T-helper 1 cell treated with Interleukin-12 subunit alpha and Interleukin-12 subunit beta and Interleukin-4 antibody, amounts not matched to agents 30 μg/mL and 1 μg/mL, for 36 hours (primary cell): ENCODE data around the gene MX1.

Source experiments
- H3K27ac Mint-ChIP-seq: one replicate; pipeline ENCODE4 v1.8.0; 2021; ENCODE audit warnings: mild to moderate bottlenecking, mixed read lengths
- H3K27me3 Mint-ChIP-seq: one replicate; pipeline ENCODE4 v1.8.0; 2021; ENCODE audit warnings: low read depth, mixed read lengths
- H3K36me3 Mint-ChIP-seq: one replicate; pipeline ENCODE4 v1.8.0; 2021; ENCODE audit warnings: low read depth, mixed read lengths
- H3K4me1 Mint-ChIP-seq: one replicate; pipeline ENCODE4 v1.8.0; 2021; ENCODE audit warnings: low read depth, mixed read lengths
- H3K4me3 Mint-ChIP-seq: one replicate; pipeline ENCODE4 v1.8.0; 2021; ENCODE audit warnings: mild to moderate bottlenecking, moderate library complexity, mixed read lengths
- H3K9me3 Mint-ChIP-seq: one replicate; pipeline ENCODE4 v1.8.0; 2021; ENCODE audit warnings: mixed read lengths

MX1 gene

GRCh38 chr21:41451753-41452676 lies 26.0 kb downstream of the MX1 start:
- H3K4me3 Mint-ChIP-seq, result no peak overlapping the region
- H3K27ac Mint-ChIP-seq, result no peak overlapping the region
- peaks cover 53% of the 10 kb centered on the region for H3K36me3 Mint-ChIP-seq
- no peaks in the 10 kb centered on the region for H3K9me3 Mint-ChIP-seq
- H3K27me3 Mint-ChIP-seq, result no peaks in the 10 kb centered on the region
- peaks cover 6% of the 10 kb centered on the region for H3K4me1 Mint-ChIP-seq

GRCh38 chr21:41453198-41453597 lies 27.2 kb downstream of the MX1 start:
- Mint-ChIP-seq H3K9me3 (no peaks in the 10 kb centered on the region), H3K4me1 (peaks cover 6% of the 10 kb centered on the region), H3K36me3 (peaks cover 53% of the 10 kb centered on the region), H3K27ac (no peak overlapping the region), H3K27me3 (no peaks in the 10 kb centered on the region), H3K4me3 (no peak overlapping the region)

GRCh38 chr21:41453761-41454160 lies 27.7 kb downstream of the MX1 start:
- H3K4me1 Mint-ChIP-seq, result peaks cover 6% of the 10 kb centered on the region

GRCh38 chr21:41458121-41458520 lies 32.1 kb downstream of the MX1 start:
- Mint-ChIP-seq H3K9me3 (no peaks in the 10 kb centered on the region), H3K4me1 (peaks cover 13% of the 10 kb centered on the region), H3K27ac (no peak overlapping the region), H3K27me3 (no peaks in the 10 kb centered on the region), H3K36me3 (peaks cover 55% of the 10 kb centered on the region), H3K4me3 (no peak overlapping the region)

More at GRCh38 chr21:41453761-41454160, 27.7 kb downstream of the MX1 start:
- H3K4me3 Mint-ChIP-seq, result no peak overlapping the region
- H3K27me3 Mint-ChIP-seq, result no peaks in the 10 kb centered on the region
- no peaks in the 10 kb centered on the region for H3K9me3 Mint-ChIP-seq
- H3K27ac Mint-ChIP-seq, result no peak overlapping the region
- peaks cover 53% of the 10 kb centered on the region for H3K36me3 Mint-ChIP-seq

GRCh38 chr21:41458559-41458958 lies 32.5 kb downstream of the MX1 start:
- no peak overlapping the region for H3K4me3 Mint-ChIP-seq
- peaks cover 52% of the 10 kb centered on the region for H3K36me3 Mint-ChIP-seq
- no peak overlapping the region for H3K27ac Mint-ChIP-seq
- H3K27me3 Mint-ChIP-seq, result no peaks in the 10 kb centered on the region
- peaks cover 13% of the 10 kb centered on the region for H3K4me1 Mint-ChIP-seq
- no peaks in the 10 kb centered on the region for H3K9me3 Mint-ChIP-seq

- Mint-ChIP-seq H3K9me3 (no peaks in the 10 kb centered on the region), H3K27me3 (no peaks in the 10 kb centered on the region), H3K4me3 (no peak overlapping the region), H3K36me3 (peaks cover 56% of the 10 kb centered on the region), H3K27ac (peak overlapping the region; percentile 47), H3K4me1 (peaks cover 13% of the 10 kb centered on the region)
These were observed 34.0 kb downstream of the MX1 start for GRCh38 chr21:41459884-41460534.

- Mint-ChIP-seq H3K9me3 (no peaks in the 10 kb centered on the region), H3K36me3 (peaks cover 56% of the 10 kb centered on the region), H3K27ac (no peak overlapping the region)
These were observed 34.8 kb downstream of the MX1 start for GRCh38 chr21:41460578-41461527.

GRCh38 chr21:41465176-41465781 lies 39.2 kb downstream of the MX1 start:
- Mint-ChIP-seq H3K4me3 (no peak overlapping the region), H3K4me1 (peaks cover 10% of the 10 kb centered on the region), H3K27ac (no peak overlapping the region), H3K27me3 (no peaks in the 10 kb centered on the region), H3K9me3 (no peaks in the 10 kb centered on the region), H3K36me3 (peaks cover 27% of the 10 kb centered on the region)

More at GRCh38 chr21:41460578-41461527, 34.8 kb downstream of the MX1 start:
- Mint-ChIP-seq H3K27me3 (no peaks in the 10 kb centered on the region), H3K4me1 (peaks cover 10% of the 10 kb centered on the region), H3K4me3 (no peak overlapping the region)

GRCh38 chr21:41466024-41466820 lies 40.2 kb downstream of the MX1 start:
- Mint-ChIP-seq H3K9me3 (no peaks in the 10 kb centered on the region), H3K4me1 (peaks cover 5% of the 10 kb centered on the region), H3K27ac (no peak overlapping the region), H3K27me3 (no peaks in the 10 kb centered on the region), H3K4me3 (no peak overlapping the region), H3K36me3 (peaks cover 21% of the 10 kb centered on the region)

GRCh38 chr21:41470054-41470453 lies 44.0 kb downstream of the MX1 start:
- Mint-ChIP-seq H3K36me3 (no peaks in the 10 kb centered on the region), H3K4me1 (peaks cover 5% of the 10 kb centered on the region), H3K9me3 (no peaks in the 10 kb centered on the region), H3K27ac (no peak overlapping the region), H3K27me3 (peaks cover 3% of the 10 kb centered on the region), H3K4me3 (no peak overlapping the region)

GRCh38 chr21:41472753-41473548 lies 46.9 kb downstream of the MX1 start:
- H3K4me3 Mint-ChIP-seq, result no peak overlapping the region
- peaks cover 9% of the 10 kb centered on the region for H3K27me3 Mint-ChIP-seq
- H3K4me1 Mint-ChIP-seq, result peaks cover 5% of the 10 kb centered on the region
- no peaks in the 10 kb centered on the region for H3K36me3 Mint-ChIP-seq
- no peak overlapping the region for H3K27ac Mint-ChIP-seq
- no peaks in the 10 kb centered on the region for H3K9me3 Mint-ChIP-seq

- no peaks in the 10 kb centered on the region for H3K4me1 Mint-ChIP-seq
- H3K9me3 Mint-ChIP-seq, result no peaks in the 10 kb centered on the region
- peaks cover 22% of the 10 kb centered on the region for H3K27me3 Mint-ChIP-seq
- no peaks in the 10 kb centered on the region for H3K36me3 Mint-ChIP-seq
- no peak overlapping the region for H3K27ac Mint-ChIP-seq
- no peak overlapping the region for H3K4me3 Mint-ChIP-seq
These were observed 49.8 kb downstream of the MX1 start for GRCh38 chr21:41475714-41476420.
